Tibial nerve (tissue), 4 donors: Measurements from ENCODE around the gene OR9Q2. TPM values are rescaled to one million over a fixed set of nuclear protein-coding genes. Genes with fewer than 3 reads are reported as not detected.

Experiments
- DNase-seq, 2 donors: peaks; one replicate each; pipeline ENCODE4 v3.0.0-alpha.2; 2019; ENCODE audit warnings: low spot score in 2 of 2
- H3K27ac ChIP-seq, 4 donors: fragments of 200-600 bp; sonication (generic) in 3 of 4; one replicate each; pipeline ENCODE4 v1.5.1; 2017 to 2019; ENCODE audit warnings: mild to moderate bottlenecking in 1 of 4
- H3K27me3 ChIP-seq, 2 donors: fragments of 200-600 bp; sonication (generic) in 1 of 2; one replicate each; pipeline versions ENCODE4 v1.5.1 to v1.6.0; 2017 to 2019
- H3K36me3 ChIP-seq, 3 donors: fragments of 200-600 bp; sonication (generic); one replicate each; pipeline ENCODE4 v1.5.1; 2018 to 2019
- H3K4me1 ChIP-seq, 4 donors: fragments of 200-600 bp; sonication (generic) in 3 of 4; one replicate each; pipeline ENCODE4 v1.5.1; 2017 to 2019
- H3K4me3 ChIP-seq, 4 donors: fragments of 200-600 bp; sonication (generic) in 3 of 4; one replicate each; pipeline ENCODE4 v1.5.1; 2017 to 2019; ENCODE audit warnings: mild to moderate bottlenecking in 1 of 4, moderate library complexity in 1 of 4
- H3K9me3 ChIP-seq, 4 donors: fragments of 200-600 bp; sonication (generic) in 3 of 4; one replicate each; pipeline ENCODE4 v1.5.1; 2017 to 2019
- EP300 ChIP-seq, 2 donors: sonication (generic); formaldehyde crosslinking; IDR thresholded peaks; one replicate each; pipeline ENCODE4 v1.6.1; 2017; ENCODE audit warnings: antibody characterized with exemption in 2 of 2, mild to moderate bottlenecking in 1 of 2
- POLR2A ChIP-seq, 2 donors: fragments of 450-650 bp; IDR thresholded peaks; one replicate each; pipeline ENCODE4 v1.6.1; 2017; ENCODE audit warnings: antibody characterized with exemption in 2 of 2, mild to moderate bottlenecking in 2 of 2, moderate library complexity in 2 of 2
- WGBS, 2 donors: methylation state at CpG; one replicate each; pipeline ENCODE4 v1.1.5; 2018; 5-methylcytosine and 5-hydroxymethylcytosine counted together
- total RNA-seq, 4 donors: library from RNA; depleted of rRNA; stranded (reverse); fragments of >200 nt; gene quantifications; one replicate each; pipeline ENCODE4 v1.1.0, GENCODE V29; 2016
- TF ChIP-seq, protein P1 (sequence below), 5 experiments: fragments of 200-600 bp in 3 of 5; fragments of 450-650 bp in 2 of 5; sonication (generic) in 3 of 5; IDR thresholded peaks; one replicate each; pipeline ENCODE4 v1.5.1; 2016 to 2019; ENCODE audit warnings: antibody characterized with exemption in 5 of 5, mild to moderate bottlenecking in 3 of 5, moderate library complexity in 2 of 5

OR9Q2 gene
- total RNA-seq, 4 donors from 2014 or later = not detected

DNA sequence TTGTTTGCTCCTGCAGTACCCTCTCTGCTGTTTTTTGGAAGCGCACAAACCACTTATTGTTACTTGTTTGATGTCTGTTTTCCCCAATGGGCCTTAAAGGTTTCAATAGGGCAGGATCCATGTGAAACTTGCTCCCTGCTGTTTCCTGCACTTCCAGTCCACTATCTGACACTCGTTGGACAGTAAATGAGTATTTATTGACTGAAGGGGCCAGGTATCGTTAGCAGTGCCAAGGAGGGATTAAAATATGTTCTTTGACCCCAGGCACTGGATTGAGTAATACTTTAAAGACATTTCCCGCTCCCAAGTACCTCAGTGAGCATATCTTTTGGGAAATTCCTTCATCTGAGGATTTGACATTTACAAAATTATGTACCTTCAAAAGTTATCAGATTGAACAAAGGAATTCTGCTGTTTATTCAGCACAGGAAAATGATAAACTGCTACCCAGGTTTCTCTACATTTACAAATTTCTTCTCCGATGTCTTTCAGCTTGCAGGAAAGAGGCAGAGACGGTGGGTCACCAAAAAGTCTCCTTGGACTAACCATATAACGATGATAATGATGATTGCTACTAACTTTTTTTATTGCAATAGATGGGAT is 23.3 kb upstream of the OR9Q2 start:
- no peaks in the 10 kb centered on the region for H3K36me3 ChIP-seq

DNA sequence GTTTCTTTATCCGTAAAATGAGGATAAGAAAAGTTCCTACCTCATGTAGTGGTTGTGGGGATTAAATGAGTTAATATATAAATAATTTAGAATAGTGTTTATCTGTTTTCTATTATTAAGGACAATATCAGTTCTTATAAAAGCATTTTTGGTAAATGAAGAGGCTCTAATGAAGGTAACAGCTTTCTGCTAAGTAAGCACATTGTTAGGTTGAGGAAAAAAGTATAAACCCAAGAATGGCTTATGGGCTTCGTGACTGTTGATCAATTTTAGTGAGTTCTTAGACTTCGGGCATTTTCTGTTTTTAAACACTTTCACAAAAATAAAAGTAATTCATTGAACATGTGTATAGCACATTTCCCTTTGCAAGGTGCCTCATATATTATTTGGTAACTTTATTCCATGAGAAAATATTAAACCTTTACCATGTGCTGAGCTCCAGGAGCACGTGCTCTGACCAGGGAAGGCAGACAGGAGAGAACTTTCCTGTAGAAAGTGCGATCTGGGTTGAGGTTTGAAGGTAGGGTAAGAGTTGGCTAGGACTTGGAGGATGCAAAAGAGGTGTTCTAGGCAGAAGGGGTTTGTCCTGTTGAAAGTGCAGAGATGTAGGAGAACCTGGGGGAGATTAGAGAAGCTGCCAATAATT is 11.3 kb upstream of the OR9Q2 start:
- no peak for TF ChIP-seq EP300 (IDR thresholded peaks at IDR 0.05)
- no peak for TF ChIP-seq POLR2A (IDR thresholded peaks at IDR 0.05)
- TF ChIP-seq, protein P1, sequence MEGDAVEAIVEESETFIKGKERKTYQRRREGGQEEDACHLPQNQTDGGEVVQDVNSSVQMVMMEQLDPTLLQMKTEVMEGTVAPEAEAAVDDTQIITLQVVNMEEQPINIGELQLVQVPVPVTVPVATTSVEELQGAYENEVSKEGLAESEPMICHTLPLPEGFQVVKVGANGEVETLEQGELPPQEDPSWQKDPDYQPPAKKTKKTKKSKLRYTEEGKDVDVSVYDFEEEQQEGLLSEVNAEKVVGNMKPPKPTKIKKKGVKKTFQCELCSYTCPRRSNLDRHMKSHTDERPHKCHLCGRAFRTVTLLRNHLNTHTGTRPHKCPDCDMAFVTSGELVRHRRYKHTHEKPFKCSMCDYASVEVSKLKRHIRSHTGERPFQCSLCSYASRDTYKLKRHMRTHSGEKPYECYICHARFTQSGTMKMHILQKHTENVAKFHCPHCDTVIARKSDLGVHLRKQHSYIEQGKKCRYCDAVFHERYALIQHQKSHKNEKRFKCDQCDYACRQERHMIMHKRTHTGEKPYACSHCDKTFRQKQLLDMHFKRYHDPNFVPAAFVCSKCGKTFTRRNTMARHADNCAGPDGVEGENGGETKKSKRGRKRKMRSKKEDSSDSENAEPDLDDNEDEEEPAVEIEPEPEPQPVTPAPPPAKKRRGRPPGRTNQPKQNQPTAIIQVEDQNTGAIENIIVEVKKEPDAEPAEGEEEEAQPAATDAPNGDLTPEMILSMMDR (IDR thresholded peaks at IDR 0.05) = no peak
- H3K36me3 ChIP-seq = no peaks in the 10 kb centered on the region
- no peak overlapping the region for H3K27ac ChIP-seq
- H3K9me3 ChIP-seq = no peaks in the 10 kb centered on the region
- H3K4me1 ChIP-seq = no peaks in the 10 kb centered on the region
- no peak overlapping the region for H3K4me3 ChIP-seq
- no peaks in the 10 kb centered on the region for H3K27me3 ChIP-seq
- WGBS, 2 donors = 78 to 86% methylated on average over 5 of the region's 5 CpGs
- no peak for DNase-seq

More for the DNA sequence above, 23.3 kb upstream of the OR9Q2 start:
- H3K4me3 ChIP-seq = no peak overlapping the region
- WGBS, 2 donors = 43 to 46% methylated on average over 7 of the region's 7 CpGs
- no peaks in the 10 kb centered on the region for H3K27me3 ChIP-seq
- no peaks in the 10 kb centered on the region for H3K9me3 ChIP-seq
- H3K4me1 ChIP-seq = no peaks in the 10 kb centered on the region
- no peak for TF ChIP-seq POLR2A (IDR thresholded peaks at IDR 0.05)
- TF ChIP-seq, protein P1 (IDR thresholded peaks at IDR 0.05) = no peak
- no peak for TF ChIP-seq EP300 (IDR thresholded peaks at IDR 0.05)
- no peak for DNase-seq
- H3K27ac ChIP-seq = no peak overlapping the region

DNA sequence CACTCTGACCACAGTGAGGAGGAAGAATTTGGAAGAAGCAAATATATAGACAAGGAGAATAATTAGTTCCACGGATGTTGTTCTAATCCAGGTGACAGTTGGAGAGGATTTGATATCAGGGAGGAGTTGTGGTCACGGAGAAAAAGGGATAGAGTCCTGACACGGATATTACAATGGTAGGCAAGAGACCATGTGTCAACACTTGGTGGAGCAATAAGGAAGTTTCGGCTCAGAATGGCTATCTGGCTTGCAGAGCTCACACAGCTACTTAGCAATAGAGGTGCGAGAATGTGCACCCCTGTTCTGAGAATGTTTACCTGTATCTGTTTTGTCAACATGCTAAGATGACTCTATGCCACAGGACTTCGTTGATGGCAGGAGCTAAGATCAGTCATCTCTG is 10.4 kb upstream of the OR9Q2 start:
- Histone ChIP-seq H3K36me3 (no peaks in the 10 kb centered on the region), H3K4me3 (no peak overlapping the region), H3K4me1 (no peaks in the 10 kb centered on the region), H3K27me3 (no peaks in the 10 kb centered on the region), H3K27ac (no peak overlapping the region), H3K9me3 (no peaks in the 10 kb centered on the region)
- WGBS, 2 donors = 82 to 84% methylated on average over 6 of the region's 6 CpGs
- no peak for DNase-seq
- TF ChIP-seq POLR2A (IDR thresholded peaks at IDR 0.05) (no peak), EP300 (IDR thresholded peaks at IDR 0.05) (no peak)
- TF ChIP-seq, protein P1 (IDR thresholded peaks at IDR 0.05) = no peak

DNA sequence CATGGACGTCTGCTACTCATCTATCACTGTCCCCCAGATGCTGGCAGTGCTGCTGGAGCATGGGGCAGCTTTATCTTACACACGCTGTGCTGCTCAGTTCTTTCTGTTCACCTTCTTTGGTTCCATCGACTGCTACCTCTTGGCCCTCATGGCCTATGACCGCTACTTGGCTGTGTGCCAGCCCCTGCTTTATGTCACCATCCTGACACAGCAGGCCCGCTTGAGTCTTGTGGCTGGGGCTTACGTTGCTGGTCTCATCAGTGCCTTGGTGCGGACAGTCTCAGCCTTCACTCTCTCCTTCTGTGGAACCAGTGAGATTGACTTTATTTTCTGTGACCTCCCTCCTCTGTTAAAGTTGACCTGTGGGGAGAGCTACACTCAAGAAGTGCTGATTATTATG is 9.2 kb upstream of the OR9Q2 start:
- H3K27me3 ChIP-seq = no peaks in the 10 kb centered on the region
- H3K9me3 ChIP-seq = no peaks in the 10 kb centered on the region
- H3K36me3 ChIP-seq = no peaks in the 10 kb centered on the region
- no peak overlapping the region for H3K27ac ChIP-seq
- no peaks in the 10 kb centered on the region for H3K4me1 ChIP-seq
- no peak for TF ChIP-seq EP300 (IDR thresholded peaks at IDR 0.05)
- TF ChIP-seq, protein P1 (IDR thresholded peaks at IDR 0.05) = no peak
- TF ChIP-seq POLR2A (IDR thresholded peaks at IDR 0.05) = no peak
- no peak overlapping the region for H3K4me3 ChIP-seq
- whole genome bisulfite sequencing, 2 donors = 65 to 66% methylated on average over 7 of the region's 7 CpGs
- DNase-seq = no peak

DNA sequence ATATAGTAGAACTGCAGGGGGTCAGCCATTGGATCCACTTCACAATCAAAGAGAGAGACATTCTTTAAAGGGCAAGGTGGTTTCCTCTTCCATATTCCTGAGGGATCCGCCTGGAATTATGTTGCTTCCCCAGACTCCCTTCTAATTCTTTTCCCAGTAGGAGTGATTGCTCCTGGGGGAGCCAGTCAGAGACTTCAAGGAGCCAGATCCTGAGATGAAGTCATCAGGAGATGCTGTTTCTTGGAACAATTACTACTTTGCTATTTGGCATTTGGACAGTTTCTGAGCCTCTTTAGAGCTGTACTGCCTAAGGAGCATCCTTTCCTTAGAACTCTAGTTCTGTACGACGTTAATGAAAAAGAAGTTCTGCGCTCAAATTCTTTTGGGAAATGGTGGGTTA is 1.9 kb upstream of the OR9Q2 start:
- Histone ChIP-seq H3K27me3 (no peaks in the 10 kb centered on the region), H3K36me3 (no peaks in the 10 kb centered on the region), H3K9me3 (no peaks in the 10 kb centered on the region), H3K4me1 (no peaks in the 10 kb centered on the region), H3K27ac (no peak overlapping the region), H3K4me3 (no peak overlapping the region)
- WGBS, 2 donors = 71 to 89% methylated on average over 4 of the region's 4 CpGs
- no peak for DNase-seq
- TF ChIP-seq, protein P1 (IDR thresholded peaks at IDR 0.05) = no peak
- TF ChIP-seq EP300 (IDR thresholded peaks at IDR 0.05) (no peak), POLR2A (IDR thresholded peaks at IDR 0.05) (no peak)
